Muscle of leg (tissue), 11 donors: Measurements from ENCODE around the gene IRGQ. TPM values are rescaled to one million over a fixed set of nuclear protein-coding genes. Genes with fewer than 3 reads are reported as not detected.
"Not testable (repeated sequence)": the region's sequence is repeated elsewhere in the genome, so short reads cannot be mapped to it uniquely, and the experiment has no call there.

Source experiments
- DNase-seq: peaks from one replicate; pipeline ENCODE4 v3.0.0; 2013
- H3K27ac ChIP-seq: one replicate; pipeline ENCODE4 v1.5.1; 2013; ENCODE audit warnings: mild to moderate bottlenecking, low read length, control low read depth
- H3K27me3 ChIP-seq: one replicate; pipeline ENCODE4 v1.6.1; 2013; ENCODE audit warnings: low read length; ENCODE audit not compliant: control insufficient read depth, insufficient read depth
- H3K36me3 ChIP-seq: one replicate; pipeline ENCODE4 v1.6.1; 2013; ENCODE audit warnings: low read length; ENCODE audit not compliant: control insufficient read depth, insufficient read depth
- H3K4me1 ChIP-seq: one replicate; pipeline ENCODE4 v1.6.1; 2013; ENCODE audit warnings: low read length; ENCODE audit not compliant: control insufficient read depth, insufficient read depth
- H3K4me3 ChIP-seq: one replicate; pipeline ENCODE4 v1.5.1; 2013; ENCODE audit warnings: low read length, control low read depth
- H3K9me3 ChIP-seq: replicated peaks from 2 replicates; pipeline ENCODE4 v1.6.1; 2013; ENCODE audit warnings: low read depth, low read length; ENCODE audit not compliant: control insufficient read depth
- WGBS: methylation state at CpG from one replicate; pipeline ENCODE4 v1.1.5; 2013; ENCODE audit warnings: missing lambda C conversion rate; ENCODE audit not compliant: insufficient coverage; 5-methylcytosine and 5-hydroxymethylcytosine counted together
- polyA plus RNA-seq, 8 donors: library from polyadenylated mRNA; unstranded; fragments of 120-200 nt; gene quantifications; one replicate each; pipeline versions ENCODE4 v1.2.1 to v1.2.3, GENCODE V29; 2013; ENCODE audit warnings: inconsistent platforms in 1 of 8, low replicate concordance in 1 of 8; ENCODE audit not compliant: insufficient read length in 8 of 8, insufficient read depth in 1 of 8
- total RNA-seq: library from RNA; stranded (reverse); fragments of 120-200 nt; gene quantifications from one replicate; pipeline ENCODE4 v1.2.4, GENCODE V29; 2013

The IRGQ gene
- total and polyA plus RNA-seq, 9 donors: 9.7 to 15.1 (median 12.2) TPM

DNA sequence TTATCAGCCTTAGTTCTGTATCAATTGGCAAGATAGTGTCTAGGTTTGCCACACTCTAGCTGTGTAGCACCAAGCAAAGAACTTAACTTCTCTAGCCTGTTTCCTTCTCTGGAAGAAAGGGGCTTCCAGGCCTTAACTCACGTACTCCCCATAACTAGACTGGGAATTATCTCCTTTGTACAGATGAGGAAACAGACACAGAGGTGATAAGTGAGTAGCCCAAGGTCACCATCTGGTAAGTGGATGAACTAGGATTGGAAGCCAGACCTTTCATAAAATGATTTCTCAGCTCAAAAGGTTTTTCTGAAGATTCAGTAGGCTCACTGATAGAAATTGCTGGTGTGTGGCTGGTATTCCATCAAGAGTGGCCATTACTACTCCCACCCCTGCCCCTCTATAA lies 20.4 kb upstream of the IRGQ start:
- peaks cover 12% of the 10 kb centered on the region for H3K4me1 ChIP-seq
- no peak overlapping the region for H3K27ac ChIP-seq
- H3K27me3 ChIP-seq: no peaks in the 10 kb centered on the region
- no peak for DNase-seq
- H3K9me3 ChIP-seq: no peaks in the 10 kb centered on the region
- no CpG with 5 or more reads among the region's 1 CpG for WGBS
- no peak overlapping the region for H3K4me3 ChIP-seq
- peaks cover 28% of the 10 kb centered on the region for H3K36me3 ChIP-seq

DNA sequence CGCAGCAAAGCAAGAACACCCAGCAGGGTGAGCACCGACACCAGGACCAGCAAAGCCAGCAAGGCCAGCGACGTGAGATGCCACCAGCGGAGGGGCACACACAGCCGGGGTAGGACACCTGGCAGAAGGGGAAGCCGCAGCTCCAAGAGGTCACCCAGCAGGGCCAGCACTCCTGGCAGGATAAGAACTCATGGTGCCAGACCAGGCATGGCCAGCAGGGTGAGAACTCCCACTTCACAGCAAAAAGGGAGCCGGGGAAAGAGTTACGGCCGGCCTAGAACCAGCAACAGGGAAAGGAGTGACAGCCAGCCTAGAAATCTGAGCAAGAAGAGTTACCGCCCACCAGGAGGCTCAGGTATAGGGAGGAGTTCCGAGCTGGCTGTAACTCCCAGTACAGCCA lies 16.4 kb upstream of the IRGQ start:
- Histone ChIP-seq H3K9me3 (no peaks in the 10 kb centered on the region), H3K4me3 (no peak overlapping the region), H3K4me1 (no peaks in the 10 kb centered on the region), H3K27me3 (no peaks in the 10 kb centered on the region), H3K36me3 (peaks cover 48% of the 10 kb centered on the region), H3K27ac (no peak overlapping the region)
- DNase-seq: no peak
- 94% methylated on average over 10 of the region's 12 CpGs for WGBS

DNA sequence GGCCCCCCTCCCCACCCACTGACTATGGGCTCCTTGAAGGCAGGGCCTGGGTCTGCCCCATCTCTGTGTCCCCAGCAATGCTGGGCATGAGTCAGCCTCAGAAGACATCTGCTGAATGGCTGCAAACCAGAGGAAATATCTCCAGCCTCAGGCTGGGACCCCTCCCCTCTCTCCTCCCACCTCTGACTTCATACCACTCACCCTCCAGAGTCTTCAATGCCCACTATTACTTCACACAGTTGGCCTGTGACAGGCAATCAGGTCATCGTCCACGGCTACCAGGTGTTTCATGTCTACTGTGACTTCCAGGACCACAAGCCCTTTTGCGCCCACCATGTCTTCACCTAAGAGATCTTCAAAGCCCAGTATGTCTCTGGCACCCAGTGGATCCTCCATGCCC lies 15.9 kb upstream of the IRGQ start, which contains the start of gene SRRM5:
Gene SRRM5 (plus strand): TSS at position 301 of the 400 bp plus-strand sequence. CDS start 34 bp downstream, at position 335.
- Histone ChIP-seq H3K9me3 (no peaks in the 10 kb centered on the region), H3K4me3 (no peak within 1 kb of the TSS), H3K27ac (no peak within 1 kb of the TSS), H3K27me3 (no peaks in the 10 kb centered on the region), H3K4me1 (no peaks in the 10 kb centered on the region), H3K36me3 (peaks cover 52% of the 10 kb centered on the region)
- 94% methylated on average over 3 of the region's 3 CpGs for WGBS
- no peak for DNase-seq

DNA sequence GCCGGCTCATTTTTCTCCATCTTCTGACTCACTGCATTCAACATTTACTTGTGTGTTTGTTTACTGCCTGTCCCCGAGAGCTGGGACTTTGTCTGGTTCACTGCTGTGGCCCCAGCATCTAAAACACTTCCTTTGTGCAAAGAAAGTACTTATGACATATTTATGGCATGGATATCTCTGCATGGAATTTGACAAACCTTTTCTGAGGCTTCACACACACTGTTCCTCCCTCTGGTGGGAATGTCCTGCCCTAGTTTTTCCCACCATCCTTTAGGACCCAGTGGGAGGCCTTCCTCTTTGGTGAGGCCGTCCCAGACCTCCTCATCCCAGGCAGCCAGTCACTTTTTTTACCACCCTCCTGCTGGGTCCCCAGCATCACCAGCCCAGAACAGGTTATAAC lies 14.6 kb upstream of the IRGQ start:
- Histone ChIP-seq H3K27ac (no peak overlapping the region), H3K4me1 (no peaks in the 10 kb centered on the region), H3K9me3 (no peaks in the 10 kb centered on the region), H3K27me3 (no peaks in the 10 kb centered on the region), H3K36me3 (peaks cover 61% of the 10 kb centered on the region), H3K4me3 (no peak overlapping the region)
- 60% methylated on average over 1 of the region's 3 CpGs for WGBS
- DNase-seq: no peak

DNA sequence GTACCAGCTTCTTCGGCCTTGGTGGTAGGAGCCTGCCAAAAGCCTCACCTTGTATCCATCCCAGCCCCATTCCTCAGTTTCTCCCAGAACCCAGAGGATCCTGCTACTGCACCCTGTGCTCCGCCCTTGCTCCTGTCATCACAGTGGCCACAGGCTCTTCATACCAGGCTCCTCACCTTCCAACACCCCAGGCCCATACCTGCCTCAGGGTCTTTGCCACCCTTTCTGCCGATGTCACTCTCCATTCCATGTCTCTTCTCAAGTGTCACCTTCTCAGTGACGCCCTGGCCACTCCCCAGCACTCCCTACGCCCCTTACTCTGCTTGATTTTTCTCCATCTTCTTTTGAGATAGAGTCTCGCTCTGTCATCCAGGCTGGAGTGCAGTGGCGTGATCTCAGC lies 13.9 kb upstream of the IRGQ start:
- H3K4me1 ChIP-seq: no peaks in the 10 kb centered on the region
- 79% methylated on average over 7 of the region's 7 CpGs for WGBS
- no peak overlapping the region for H3K27ac ChIP-seq
- no peaks in the 10 kb centered on the region for H3K9me3 ChIP-seq
- H3K4me3 ChIP-seq: no peak overlapping the region
- peaks cover 63% of the 10 kb centered on the region for H3K36me3 ChIP-seq
- DNase-seq: no peak
- no peaks in the 10 kb centered on the region for H3K27me3 ChIP-seq

DNA sequence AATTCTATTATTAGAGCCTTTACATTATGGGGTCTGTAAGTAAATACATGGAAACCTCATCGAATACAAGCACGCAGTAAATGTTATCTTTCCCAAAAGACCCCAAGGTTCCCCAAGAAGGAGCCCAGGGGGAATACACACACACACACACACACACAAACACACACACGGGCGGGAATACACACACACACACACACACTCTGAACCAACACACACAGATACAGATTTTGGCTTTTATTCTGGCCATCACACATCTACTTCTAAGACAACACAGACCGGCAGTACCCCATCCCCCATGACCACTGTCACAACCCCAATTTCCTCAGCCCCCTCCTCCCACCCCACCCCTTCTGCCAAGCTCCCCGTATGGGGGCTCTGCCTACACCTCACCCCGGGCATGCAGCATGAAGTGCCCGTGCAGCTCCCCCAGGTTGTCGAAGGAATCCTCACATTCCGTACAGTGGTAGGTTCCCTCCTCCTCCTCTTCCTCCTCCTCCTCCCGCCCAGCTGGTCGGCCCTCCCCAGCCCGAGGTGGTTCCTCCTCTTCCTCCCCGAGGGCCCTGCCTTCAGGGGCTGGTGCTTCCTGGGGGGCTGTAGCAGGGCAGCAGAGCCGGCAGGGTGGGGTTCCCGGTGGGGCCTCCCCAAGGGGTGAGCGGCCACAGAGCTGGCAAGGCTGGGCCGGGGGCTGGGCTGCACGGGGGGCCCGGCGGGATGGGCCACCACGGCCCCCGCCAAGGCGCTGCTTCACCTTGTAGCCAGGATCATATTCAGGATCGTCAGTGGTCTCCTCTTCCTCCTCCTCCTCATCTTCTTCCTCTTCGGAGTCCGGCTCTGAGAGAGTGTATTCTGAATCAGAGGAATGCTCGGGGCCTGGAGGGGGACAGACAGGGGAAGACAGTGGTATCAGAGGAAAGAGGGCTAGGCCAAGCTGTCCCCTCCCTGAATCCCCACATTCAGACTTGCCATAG lies 11.6 kb upstream of the IRGQ start:
- H3K9me3 ChIP-seq: no peaks in the 10 kb centered on the region
- WGBS: 82% methylated on average over 15 of the region's 28 CpGs
- H3K4me3 ChIP-seq: no peak overlapping the region
- peaks cover 47% of the 10 kb centered on the region for H3K36me3 ChIP-seq
- no peaks in the 10 kb centered on the region for H3K27me3 ChIP-seq
- no peaks in the 10 kb centered on the region for H3K4me1 ChIP-seq
- DNase-seq: no peak
- H3K27ac ChIP-seq: no peak overlapping the region

DNA sequence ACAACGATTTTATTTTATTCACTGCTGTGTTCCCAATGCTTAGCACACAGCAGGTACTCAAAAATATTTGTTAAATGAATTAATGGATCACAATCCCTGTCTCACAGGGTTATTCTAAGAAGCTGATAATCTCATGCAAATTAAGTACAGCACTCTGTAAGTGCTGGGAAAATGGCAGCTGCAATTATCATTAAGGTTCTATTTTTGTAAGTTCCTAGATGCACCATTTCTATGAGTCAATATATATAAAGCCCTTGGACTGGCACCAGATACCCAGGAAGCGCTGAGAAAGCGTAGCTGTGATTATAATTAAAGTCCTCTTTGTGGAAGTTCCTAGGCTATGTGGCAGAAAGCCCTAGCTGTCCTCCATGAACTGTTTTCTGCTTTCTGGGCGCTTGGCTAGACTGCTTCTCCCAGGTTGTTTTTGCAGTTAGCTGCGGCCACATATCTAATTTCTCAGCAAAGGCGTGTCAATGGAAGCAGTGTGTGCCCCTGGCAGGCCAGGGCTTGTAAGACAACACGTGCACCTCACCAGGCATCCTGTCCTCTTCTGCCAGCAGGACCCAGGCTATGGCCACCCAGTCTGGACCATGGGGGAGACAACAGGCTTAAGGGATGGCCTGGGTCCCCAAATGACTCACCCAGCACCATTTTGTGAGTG lies 10.8 kb upstream of the IRGQ start:
- peak overlapping the region; percentile 55 for H3K27ac ChIP-seq
- 83% methylated on average over 4 of the region's 7 CpGs for WGBS
- peaks cover 42% of the 10 kb centered on the region for H3K36me3 ChIP-seq
- no peaks in the 10 kb centered on the region for H3K4me1 ChIP-seq
- no peaks in the 10 kb centered on the region for H3K27me3 ChIP-seq
- no peaks in the 10 kb centered on the region for H3K9me3 ChIP-seq
- peak; percentile 75 for DNase-seq
- H3K4me3 ChIP-seq: no peak overlapping the region

DNA sequence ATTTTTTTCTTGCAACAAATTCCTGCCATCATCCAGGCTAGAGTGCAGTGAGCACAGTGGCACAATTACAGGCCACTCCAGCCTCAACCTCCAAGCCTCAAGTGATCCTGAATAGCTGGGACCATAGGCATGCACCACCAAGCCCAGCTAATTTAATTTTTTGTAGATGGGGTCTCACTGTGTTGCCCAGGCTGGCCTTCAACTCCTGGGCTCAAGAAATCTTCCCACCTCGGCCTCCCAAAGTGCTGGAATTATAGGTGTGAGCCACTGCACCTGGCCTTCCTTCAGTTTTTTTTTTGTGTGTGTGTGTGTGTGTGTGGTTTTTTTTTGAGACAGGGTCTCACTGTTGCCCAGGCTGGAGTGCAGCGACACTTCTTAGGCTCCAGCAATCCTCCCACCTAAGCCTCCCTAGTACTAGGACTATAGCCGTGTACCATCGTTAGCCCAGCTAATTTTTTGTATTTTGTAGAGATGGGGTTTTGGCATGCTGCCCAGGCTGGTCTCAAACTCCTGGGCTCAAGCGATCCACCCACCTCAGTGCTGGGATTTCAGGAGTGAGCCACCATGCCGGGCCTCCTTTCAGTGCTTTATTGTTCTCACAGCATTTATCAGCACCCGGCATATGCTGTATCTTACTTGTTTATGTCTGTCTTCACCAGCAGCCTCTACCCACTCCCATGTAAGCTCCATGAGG lies 10.1 kb upstream of the IRGQ start:
- Histone ChIP-seq H3K4me1 (no peaks in the 10 kb centered on the region), H3K4me3 (no peak overlapping the region), H3K36me3 (peaks cover 43% of the 10 kb centered on the region), H3K27ac (peak overlapping the region; percentile 29), H3K27me3 (no peaks in the 10 kb centered on the region), H3K9me3 (no peaks in the 10 kb centered on the region)
- 62% methylated on average over 2 of the region's 7 CpGs for WGBS
- DNase-seq: no peak

DNA sequence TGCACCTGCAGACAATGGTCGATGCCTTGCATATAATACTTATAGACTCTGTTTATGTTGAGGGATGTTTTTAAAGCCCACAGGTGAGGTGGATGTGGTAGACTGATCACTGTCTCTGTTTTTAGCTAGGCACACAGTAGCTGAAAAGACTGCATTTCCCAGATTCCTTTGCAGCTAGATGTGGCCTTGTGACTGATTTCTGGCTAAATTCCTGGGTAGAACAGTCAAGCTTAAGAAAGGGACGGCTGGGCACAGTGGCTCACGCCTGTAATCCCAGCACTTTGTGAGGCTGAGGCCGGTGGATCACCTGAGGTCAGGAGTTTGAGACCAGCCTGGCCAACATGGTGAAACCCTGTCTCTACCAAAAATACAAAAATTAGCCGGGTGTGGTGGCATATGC lies 4.4 kb upstream of the IRGQ start:
- 69% methylated on average over 2 of the region's 5 CpGs for WGBS
- Histone ChIP-seq H3K36me3 (peaks cover 37% of the 10 kb centered on the region), H3K4me1 (peaks cover 14% of the 10 kb centered on the region)
- not testable (repeated sequence) for H3K9me3 ChIP-seq, DNase-seq, H3K27me3 ChIP-seq, H3K27ac ChIP-seq, H3K4me3 ChIP-seq
